Vagina (tissue), 2 donors: ENCODE results near the gene F10.

Source experiments
- POLR2A ChIP-seq, 2 donors: fragments of 450-650 bp; IDR thresholded peaks; one replicate each; pipeline ENCODE4 v1.6.1; 2017; ENCODE audit warnings: antibody characterized with exemption in 2 of 2, mild to moderate bottlenecking in 2 of 2, moderate library complexity in 2 of 2
- POLR2AphosphoS5 ChIP-seq, 2 donors: sonication (generic); formaldehyde crosslinking; IDR thresholded peaks; one replicate each; pipeline ENCODE4 v1.9.0; 2017; ENCODE audit warnings: antibody characterized with exemption in 2 of 2, mild to moderate bottlenecking in 2 of 2, low read depth in 1 of 2; ENCODE audit not compliant: insufficient read depth in 1 of 2
- TF ChIP-seq, protein P1 (sequence below), 3 experiments: fragments of 450-650 bp in 2 of 3; fragments of 200-600 bp in 1 of 3; sonication (generic) in 1 of 3; IDR thresholded peaks; one replicate each; pipeline ENCODE4 v1.5.1; 2017 to 2019; ENCODE audit warnings: antibody characterized with exemption in 3 of 3, mild to moderate bottlenecking in 2 of 3, moderate library complexity in 2 of 3

DNA sequence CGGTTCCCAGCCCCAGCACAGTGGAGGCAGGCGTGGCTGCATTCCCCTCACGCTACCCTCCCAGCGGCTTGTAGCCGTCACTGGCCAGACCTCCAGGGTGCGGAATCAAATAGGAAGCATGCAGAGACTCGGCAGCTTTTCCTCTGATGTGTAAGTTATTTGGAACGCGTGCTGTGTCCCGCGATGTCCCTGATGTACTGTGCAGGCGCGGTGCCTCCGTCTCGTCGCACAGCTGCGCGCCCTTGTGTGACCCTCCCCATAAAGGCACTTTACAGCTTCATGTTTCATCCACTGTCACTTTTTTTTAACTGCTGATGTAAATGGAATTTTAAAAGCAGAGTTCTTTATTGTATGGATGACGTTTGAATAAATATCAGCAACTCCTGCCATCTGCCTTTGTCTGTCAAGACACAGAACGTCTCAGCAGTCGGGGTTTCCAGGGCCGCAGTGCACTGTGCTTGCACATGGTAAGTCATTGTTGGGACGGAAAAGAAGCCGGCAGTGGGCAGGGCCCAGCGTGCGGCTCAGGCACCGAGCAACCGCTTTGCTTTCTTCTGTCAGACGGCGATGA, 24.4 kb upstream of the F10 start:
- TF ChIP-seq, protein P1, sequence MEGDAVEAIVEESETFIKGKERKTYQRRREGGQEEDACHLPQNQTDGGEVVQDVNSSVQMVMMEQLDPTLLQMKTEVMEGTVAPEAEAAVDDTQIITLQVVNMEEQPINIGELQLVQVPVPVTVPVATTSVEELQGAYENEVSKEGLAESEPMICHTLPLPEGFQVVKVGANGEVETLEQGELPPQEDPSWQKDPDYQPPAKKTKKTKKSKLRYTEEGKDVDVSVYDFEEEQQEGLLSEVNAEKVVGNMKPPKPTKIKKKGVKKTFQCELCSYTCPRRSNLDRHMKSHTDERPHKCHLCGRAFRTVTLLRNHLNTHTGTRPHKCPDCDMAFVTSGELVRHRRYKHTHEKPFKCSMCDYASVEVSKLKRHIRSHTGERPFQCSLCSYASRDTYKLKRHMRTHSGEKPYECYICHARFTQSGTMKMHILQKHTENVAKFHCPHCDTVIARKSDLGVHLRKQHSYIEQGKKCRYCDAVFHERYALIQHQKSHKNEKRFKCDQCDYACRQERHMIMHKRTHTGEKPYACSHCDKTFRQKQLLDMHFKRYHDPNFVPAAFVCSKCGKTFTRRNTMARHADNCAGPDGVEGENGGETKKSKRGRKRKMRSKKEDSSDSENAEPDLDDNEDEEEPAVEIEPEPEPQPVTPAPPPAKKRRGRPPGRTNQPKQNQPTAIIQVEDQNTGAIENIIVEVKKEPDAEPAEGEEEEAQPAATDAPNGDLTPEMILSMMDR (IDR thresholded peaks at IDR 0.05) = no peak
- TF ChIP-seq POLR2A (IDR thresholded peaks at IDR 0.05) = no peak
- TF ChIP-seq POLR2AphosphoS5 (IDR thresholded peaks at IDR 0.05; ENCODE audit: insufficient read depth in 1 of 2, low read depth in 1 of 2) = no peak
